Measurements from ENCODE around the gene RANBP17. TPM values are rescaled to one million over a fixed set of nuclear protein-coding genes. Genes with fewer than 3 reads are reported as not detected.
"Not testable (repeated sequence)": the region's sequence is repeated elsewhere in the genome, so short reads cannot be mapped to it uniquely, and the experiment has no call there.

The RANBP17 gene
- total and polyA plus RNA-seq, 5 donors = 0.72 to 7.1 (median 5.7) TPM

DNA sequence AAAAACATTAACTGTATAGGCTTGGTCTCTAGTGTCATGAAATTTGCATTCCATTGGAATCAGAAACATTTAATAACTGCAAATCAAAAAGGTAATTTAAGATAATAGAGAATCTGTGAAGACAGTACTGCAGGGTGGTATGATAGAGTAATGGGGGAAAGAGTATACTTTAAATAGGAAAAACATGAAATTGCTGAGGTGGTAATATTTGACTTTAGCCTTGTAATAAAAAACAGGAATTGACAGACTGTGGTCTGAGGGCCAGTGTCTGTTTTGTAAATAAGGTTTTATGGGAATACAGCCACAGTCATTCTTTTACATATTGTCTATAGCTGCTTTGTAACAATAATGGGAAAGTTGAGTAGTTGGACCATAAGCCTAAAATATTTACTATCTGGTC, 162.3 kb downstream of the RANBP17 start:
- no peaks in the 10 kb centered on the region for H3K9me3 ChIP-seq (ENCODE audit: control insufficient read depth, low read length)
- no peak for ATAC-seq

DNA sequence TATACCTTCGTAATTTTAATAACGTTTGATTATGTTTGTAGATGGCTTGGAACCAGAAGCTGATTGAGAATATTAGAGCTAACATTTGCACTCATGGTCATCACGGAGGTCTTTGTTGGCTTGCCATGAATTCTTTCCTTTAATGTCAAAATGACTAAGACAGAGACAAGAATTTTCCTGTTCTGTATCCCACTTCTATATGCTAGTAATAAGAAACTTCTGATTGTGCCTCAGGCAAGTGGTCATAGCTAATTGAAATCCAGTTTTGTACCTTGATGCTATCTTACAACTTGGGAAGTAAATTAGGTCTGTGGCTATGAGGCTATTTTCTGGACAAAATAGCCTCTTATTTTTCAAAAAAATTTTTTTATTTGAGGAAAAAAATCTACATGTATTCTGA, 167.6 kb downstream of the RANBP17 start:
- Histone ChIP-seq H3K4me1 (ENCODE audit: control insufficient read depth, insufficient read depth, low read length) (no peaks in the 10 kb centered on the region), H3K27me3 (ENCODE audit: control insufficient read depth, insufficient read depth) (no peaks in the 10 kb centered on the region), H3K27ac (ENCODE audit: low read length) (no peak overlapping the region), H3K4me3 (ENCODE audit: low read length) (no peak overlapping the region), H3K9me3 (ENCODE audit: control insufficient read depth, low read length) (no peaks in the 10 kb centered on the region)
- ATAC-seq (no peak), DNase-seq (no peak)
- 90% methylated on average over 3 of the region's 3 CpGs for WGBS
- intact Hi-C loops (cut with DNase I) = no loop called here

More for the DNA sequence above, 162.3 kb downstream of the RANBP17 start:
- H3K4me3 ChIP-seq (ENCODE audit: low read length) = no peak overlapping the region
- no peaks in the 10 kb centered on the region for H3K27me3 ChIP-seq (ENCODE audit: control insufficient read depth, insufficient read depth)
- intact Hi-C loops (cut with DNase I) = no loop called here
- no peak overlapping the region for H3K27ac ChIP-seq (ENCODE audit: low read length)
- H3K4me1 ChIP-seq (ENCODE audit: control insufficient read depth, insufficient read depth, low read length) = no peaks in the 10 kb centered on the region
- DNase-seq = no peak

DNA sequence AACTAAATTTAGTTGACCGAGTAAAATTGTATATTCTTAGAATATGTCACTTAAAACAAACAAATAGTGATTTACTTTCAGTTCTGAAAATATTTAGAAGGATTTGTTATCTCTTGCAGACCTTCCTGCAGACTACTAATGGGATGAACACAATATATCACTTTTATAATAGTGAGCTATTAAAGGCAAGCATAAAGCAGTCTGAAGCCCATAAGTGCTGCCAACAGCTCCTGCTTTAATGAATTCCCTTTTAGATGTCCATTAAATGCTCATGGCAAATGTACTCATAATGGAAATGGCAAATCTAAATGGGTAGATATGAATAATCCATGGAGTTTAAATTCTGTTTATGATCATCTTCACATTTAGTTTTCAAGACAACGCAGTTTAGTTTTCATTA, 170.2 kb downstream of the RANBP17 start:
- 92% methylated on average over 2 of the region's 2 CpGs for WGBS

DNA sequence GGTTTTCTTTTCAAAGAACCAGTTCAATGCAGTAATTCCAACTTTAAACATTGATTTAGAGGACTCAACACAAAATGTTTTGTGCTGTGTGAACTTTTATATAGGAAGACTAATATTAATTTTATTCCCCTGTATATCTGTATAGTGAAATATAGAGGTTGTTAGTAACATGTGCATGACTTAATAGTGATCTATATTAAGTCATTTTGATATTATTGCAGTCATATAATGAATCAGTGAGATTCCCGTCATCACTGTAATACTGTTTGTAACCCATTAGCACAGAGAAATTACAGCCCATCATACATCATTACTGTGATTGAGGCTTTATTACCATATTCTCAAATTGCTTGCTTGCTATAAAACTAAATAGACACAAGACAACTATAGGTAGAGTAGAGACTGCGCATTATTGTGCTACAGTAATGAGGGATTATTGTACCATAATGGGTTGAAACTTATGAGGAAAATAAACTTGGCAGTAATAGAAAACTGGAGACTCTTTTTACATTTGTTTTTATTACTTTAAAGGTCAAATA, 170.7 kb downstream of the RANBP17 start:
- Histone ChIP-seq H3K27me3 (ENCODE audit: control insufficient read depth, insufficient read depth) (no peaks in the 10 kb centered on the region), H3K4me1 (ENCODE audit: control insufficient read depth, insufficient read depth, low read length) (no peaks in the 10 kb centered on the region), H3K27ac (ENCODE audit: low read length) (no peak overlapping the region), H3K9me3 (ENCODE audit: control insufficient read depth, low read length) (no peaks in the 10 kb centered on the region), H3K4me3 (ENCODE audit: low read length) (no peak overlapping the region)
- no peak for ATAC-seq
- intact Hi-C loops (cut with DNase I) = no loop called here
- 97% methylated on average over 2 of the region's 2 CpGs for WGBS
- no peak for DNase-seq

More for the DNA sequence above, 170.2 kb downstream of the RANBP17 start:
- no peak overlapping the region for H3K4me3 ChIP-seq (ENCODE audit: low read length)
- intact Hi-C loops (cut with DNase I) = no loop called here
- H3K4me1 ChIP-seq (ENCODE audit: control insufficient read depth, insufficient read depth, low read length) = no peaks in the 10 kb centered on the region
- H3K9me3 ChIP-seq (ENCODE audit: control insufficient read depth, low read length) = no peaks in the 10 kb centered on the region
- ATAC-seq = no peak
- no peak overlapping the region for H3K27ac ChIP-seq (ENCODE audit: low read length)
- DNase-seq = no peak
- no peaks in the 10 kb centered on the region for H3K27me3 ChIP-seq (ENCODE audit: control insufficient read depth, insufficient read depth)

DNA sequence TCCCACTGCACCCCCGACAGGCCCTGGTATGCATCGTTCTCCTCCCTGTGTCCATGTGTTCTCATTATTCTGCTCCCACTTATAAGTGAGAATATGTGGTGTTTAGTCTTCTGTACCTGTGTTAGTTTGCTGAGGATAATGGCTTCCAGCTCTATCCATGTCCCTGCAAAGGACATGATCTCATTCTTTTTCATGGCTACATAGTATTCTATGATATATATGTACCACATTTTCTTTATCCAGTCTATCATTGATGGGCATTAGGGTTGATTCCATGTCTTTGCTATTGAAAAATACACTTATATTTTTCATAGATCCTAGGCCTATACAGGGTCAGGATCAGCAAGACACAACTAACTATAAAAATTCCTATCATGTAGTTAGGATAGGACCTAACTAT, 180.1 kb downstream of the RANBP17 start:
- 98% methylated on average over 2 of the region's 2 CpGs for WGBS

DNA sequence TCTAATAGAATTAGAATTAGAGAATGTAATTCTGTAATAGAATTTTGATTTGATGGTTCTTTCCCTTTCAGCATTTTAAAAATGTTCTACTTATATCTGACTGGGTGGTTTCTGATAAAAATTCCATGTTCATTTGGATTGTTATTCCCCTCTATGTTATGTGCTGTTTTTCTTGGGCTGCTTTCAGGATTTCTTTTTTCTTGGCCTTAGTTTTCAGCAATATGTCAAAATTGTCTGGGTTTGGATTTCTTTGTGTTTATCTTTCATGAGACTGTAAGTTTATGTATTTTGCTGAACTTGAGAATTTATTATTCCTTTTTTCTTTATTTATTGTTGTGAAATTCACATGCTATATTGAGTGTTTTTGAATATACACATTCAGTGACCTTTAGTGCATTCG, 189.1 kb downstream of the RANBP17 start:
- intact Hi-C loops (cut with DNase I) = no loop called here
- Histone ChIP-seq H3K27me3 (ENCODE audit: control insufficient read depth, insufficient read depth) (no peaks in the 10 kb centered on the region), H3K27ac (ENCODE audit: low read length) (no peak overlapping the region), H3K9me3 (ENCODE audit: control insufficient read depth, low read length) (no peaks in the 10 kb centered on the region), H3K4me3 (ENCODE audit: low read length) (no peak overlapping the region), H3K4me1 (ENCODE audit: control insufficient read depth, insufficient read depth, low read length) (no peaks in the 10 kb centered on the region)
- 89% methylated on average over 1 of the region's 1 CpG for WGBS
- DNase-seq (no peak), ATAC-seq (no peak)

More for the DNA sequence above, 180.1 kb downstream of the RANBP17 start:
- intact Hi-C loops (cut with DNase I); H3K4me3 ChIP-seq (ENCODE audit: low read length); H3K4me1 ChIP-seq (ENCODE audit: control insufficient read depth, insufficient read depth, low read length); H3K27ac ChIP-seq (ENCODE audit: low read length); H3K9me3 ChIP-seq (ENCODE audit: control insufficient read depth, low read length); H3K27me3 ChIP-seq (ENCODE audit: control insufficient read depth, insufficient read depth); ATAC-seq; DNase-seq: not testable (repeated sequence)

DNA sequence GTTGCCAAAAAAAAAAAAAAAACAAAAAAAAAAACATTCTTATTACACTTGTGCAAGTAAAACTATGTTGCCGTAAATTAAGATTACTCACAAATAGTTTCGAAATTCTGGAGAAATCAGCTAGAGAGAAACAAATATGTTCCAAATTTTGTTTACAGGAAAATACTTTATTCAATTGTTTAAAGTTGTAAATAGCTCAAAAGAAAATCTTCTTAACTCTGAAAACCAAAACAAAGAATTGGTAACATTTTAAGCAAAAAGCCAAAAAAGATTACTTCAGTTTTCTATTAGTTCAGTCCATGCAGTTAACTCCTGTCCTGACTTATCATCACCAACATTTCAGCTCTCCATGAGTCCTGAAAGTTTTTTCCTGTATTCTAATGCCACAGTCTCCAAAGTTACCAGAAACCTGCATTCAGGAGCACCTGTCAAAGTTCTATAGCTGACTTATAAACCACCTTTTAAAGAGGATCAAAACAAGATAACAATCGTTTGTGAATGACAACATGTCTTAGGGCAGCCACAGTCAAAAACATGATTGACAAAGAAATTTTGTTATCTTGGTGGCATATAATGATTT, 194.1 kb downstream of the RANBP17 start:
- Histone ChIP-seq H3K4me3 (ENCODE audit: low read length) (no peak overlapping the region), H3K4me1 (ENCODE audit: control insufficient read depth, insufficient read depth, low read length) (no peaks in the 10 kb centered on the region), H3K27ac (ENCODE audit: low read length) (no peak overlapping the region), H3K27me3 (ENCODE audit: control insufficient read depth, insufficient read depth) (no peaks in the 10 kb centered on the region), H3K9me3 (ENCODE audit: control insufficient read depth, low read length) (no peaks in the 10 kb centered on the region)
- intact Hi-C loops (cut with DNase I) = no loop called here
- DNase-seq (no peak), ATAC-seq (no peak)
- whole genome bisulfite sequencing = 94% methylated on average over 3 of the region's 3 CpGs

DNA sequence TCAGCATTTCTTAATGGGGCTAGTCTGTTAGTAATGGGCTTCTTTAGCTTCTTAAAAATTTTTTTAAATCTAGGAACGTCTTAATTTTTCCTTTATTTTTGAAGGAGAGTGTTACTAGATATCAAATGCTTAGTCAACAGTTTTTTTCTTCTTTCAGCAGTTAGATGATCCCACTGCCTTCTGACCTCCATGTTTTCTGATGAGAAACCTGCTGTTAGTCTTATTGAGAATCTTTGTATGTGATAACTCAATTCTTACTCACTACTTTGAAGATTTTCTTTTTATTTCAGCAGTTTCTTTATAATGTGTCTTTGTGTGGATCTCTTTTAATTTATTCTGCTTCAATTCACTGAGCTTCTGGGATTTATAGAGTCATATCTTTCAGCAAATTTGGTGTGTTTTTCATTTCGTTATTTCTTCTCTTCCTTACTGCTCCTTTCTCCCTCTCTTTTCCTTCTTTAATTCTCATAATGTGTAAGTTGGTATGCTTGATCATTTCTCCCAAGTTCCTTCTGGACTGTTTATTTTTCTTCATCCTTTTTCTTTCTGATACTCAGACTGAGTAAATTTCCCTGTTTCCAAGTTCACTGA, 205.8 kb downstream of the RANBP17 start:
- Histone ChIP-seq H3K27ac (ENCODE audit: low read length) (no peak overlapping the region), H3K27me3 (ENCODE audit: control insufficient read depth, insufficient read depth) (no peaks in the 10 kb centered on the region), H3K4me1 (ENCODE audit: control insufficient read depth, insufficient read depth, low read length) (no peaks in the 10 kb centered on the region), H3K9me3 (ENCODE audit: control insufficient read depth, low read length) (no peaks in the 10 kb centered on the region), H3K4me3 (ENCODE audit: low read length) (no peak overlapping the region)
- DNase-seq (no peak), ATAC-seq (no peak)
- 88% methylated on average over 2 of the region's 2 CpGs for WGBS
- intact Hi-C loops (cut with DNase I) = no loop called here

DNA sequence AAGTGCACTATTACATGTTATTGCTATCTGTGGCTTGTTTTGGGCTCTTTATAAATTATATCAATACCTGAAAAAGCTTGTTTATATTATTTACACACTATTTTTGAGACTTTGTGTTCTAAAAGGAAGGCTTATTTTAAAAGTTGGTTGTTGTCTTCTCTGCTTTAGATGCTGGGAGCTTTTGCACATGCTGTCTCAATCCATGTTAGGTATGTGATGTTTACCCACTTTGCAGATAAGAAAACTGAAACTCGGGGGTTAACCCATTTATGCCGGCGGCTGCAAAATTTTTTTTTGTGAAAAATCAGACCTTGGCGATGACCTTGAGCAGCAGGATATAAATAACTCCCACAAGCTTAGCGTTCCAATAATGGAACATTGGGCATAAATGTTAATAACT, 212.9 kb downstream of the RANBP17 start:
- H3K4me1 ChIP-seq (ENCODE audit: control insufficient read depth, insufficient read depth, low read length) = no peaks in the 10 kb centered on the region
- H3K27ac ChIP-seq (ENCODE audit: low read length) = no peak overlapping the region
- WGBS = 85% methylated on average over 5 of the region's 5 CpGs
- no peaks in the 10 kb centered on the region for H3K27me3 ChIP-seq (ENCODE audit: control insufficient read depth, insufficient read depth)
- no peaks in the 10 kb centered on the region for H3K9me3 ChIP-seq (ENCODE audit: control insufficient read depth, low read length)
- no peak overlapping the region for H3K4me3 ChIP-seq (ENCODE audit: low read length)
- DNase-seq = no peak
- intact Hi-C loops (cut with DNase I) = no loop called here
- no peak for ATAC-seq

DNA sequence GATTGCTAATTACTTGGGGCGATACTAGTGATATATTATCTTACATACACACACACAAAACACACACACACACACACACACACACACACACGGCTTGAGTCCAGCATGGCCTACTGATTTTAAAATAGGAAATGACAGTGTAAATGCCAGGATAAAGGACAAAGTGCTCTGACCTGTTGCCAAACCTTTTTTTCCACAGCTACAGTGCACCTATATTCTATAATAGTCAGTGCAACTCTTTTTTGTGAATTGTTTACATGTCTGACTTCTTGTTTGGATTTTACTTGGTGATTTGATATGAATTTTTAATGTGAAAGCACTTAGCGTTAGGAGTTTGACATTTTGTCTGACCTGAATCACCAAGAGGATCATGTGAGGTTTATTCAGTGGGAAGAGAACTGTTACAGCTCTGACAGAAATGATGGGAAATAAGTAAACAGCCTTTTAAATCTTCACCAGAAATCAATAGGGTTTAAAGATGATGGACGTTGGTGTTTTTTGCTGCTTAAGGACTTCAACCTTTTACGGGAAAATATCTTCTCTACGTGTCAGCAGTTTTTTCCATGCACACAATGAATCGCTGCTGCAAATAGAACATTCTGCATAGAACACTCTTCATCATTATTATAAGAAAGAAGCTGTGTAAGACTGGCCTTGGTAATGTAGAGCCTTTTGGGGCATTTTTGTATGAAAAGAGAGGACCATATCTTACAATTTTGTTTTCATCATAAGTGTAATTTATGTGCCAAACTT, 218.5 kb downstream of the RANBP17 start:
- Histone ChIP-seq H3K27ac (ENCODE audit: low read length) (no peak overlapping the region), H3K9me3 (ENCODE audit: control insufficient read depth, low read length) (no peaks in the 10 kb centered on the region), H3K27me3 (ENCODE audit: control insufficient read depth, insufficient read depth) (no peaks in the 10 kb centered on the region), H3K4me1 (ENCODE audit: control insufficient read depth, insufficient read depth, low read length) (no peaks in the 10 kb centered on the region), H3K4me3 (ENCODE audit: low read length) (no peak overlapping the region)
- WGBS = 69% methylated on average over 7 of the region's 7 CpGs
- DNase-seq (no peak), ATAC-seq (no peak)
- intact Hi-C loops (cut with DNase I) = no loop called here

DNA sequence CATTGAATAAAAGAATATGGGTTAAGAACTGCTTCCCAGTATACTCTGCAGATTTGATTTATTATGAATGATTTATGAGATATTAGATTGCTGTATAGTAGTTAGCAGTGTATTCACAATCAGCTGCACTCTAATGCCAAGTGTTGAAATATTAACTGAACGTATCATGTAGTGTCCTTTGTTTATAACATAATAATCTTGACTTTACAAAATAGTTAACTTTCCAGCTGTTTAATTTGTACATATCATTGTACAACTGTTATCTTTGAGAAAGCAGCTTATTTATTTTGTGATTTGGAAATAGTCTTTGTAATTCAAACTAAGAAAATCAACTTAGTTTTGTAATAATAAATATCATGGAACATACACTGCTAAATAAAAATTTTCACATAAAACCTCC, 219.5 kb downstream of the RANBP17 start:
- ATAC-seq (no peak), DNase-seq (no peak)
- Histone ChIP-seq H3K27ac (ENCODE audit: low read length) (no peak overlapping the region), H3K4me3 (ENCODE audit: low read length) (no peak overlapping the region), H3K27me3 (ENCODE audit: control insufficient read depth, insufficient read depth) (no peaks in the 10 kb centered on the region), H3K9me3 (ENCODE audit: control insufficient read depth, low read length) (no peaks in the 10 kb centered on the region), H3K4me1 (ENCODE audit: control insufficient read depth, insufficient read depth, low read length) (no peaks in the 10 kb centered on the region)
- intact Hi-C loops (cut with DNase I) = no loop called here
- WGBS = 57% methylated on average over 1 of the region's 1 CpG
